ENCODE data around the gene TIGD2.
"Not testable (repeated sequence)": the region's sequence is repeated elsewhere in the genome, so short reads cannot be mapped to it uniquely, and the experiment has no call there.

TIGD2 gene

DNA sequence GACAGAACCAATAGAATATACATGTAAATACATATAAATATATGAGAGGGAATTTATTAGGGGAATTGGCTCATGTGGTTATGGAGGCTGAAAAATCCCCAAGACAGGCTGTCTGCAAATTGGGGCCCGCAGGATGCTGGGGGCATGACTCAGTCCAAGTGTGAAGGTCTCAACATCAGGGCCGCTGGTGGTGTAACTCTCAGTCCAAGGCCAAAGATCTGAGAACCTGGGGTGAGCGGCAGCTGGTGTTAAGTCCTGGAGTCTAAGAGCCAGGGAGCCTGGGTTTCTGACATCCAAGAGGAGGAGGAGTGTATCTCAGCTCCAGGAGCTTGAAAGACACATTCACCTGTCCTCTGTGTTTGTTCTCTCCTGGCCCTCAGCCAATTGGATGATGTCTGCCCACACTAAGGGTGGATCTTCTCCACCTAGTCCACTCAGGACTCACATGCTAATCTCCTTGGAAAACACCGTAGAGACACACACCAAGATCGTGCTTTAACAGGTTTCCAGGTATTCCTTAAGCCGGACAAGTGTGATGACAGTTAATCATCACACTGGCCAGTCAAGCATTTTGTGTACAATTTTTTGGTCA, 28.9 kb downstream of the TIGD2 start:
- Histone ChIP-seq H3K27ac (no peak overlapping the region), H3K4me3 (no peak overlapping the region), H3K27me3 (no peaks in the 10 kb centered on the region), H3K36me3 (no peaks in the 10 kb centered on the region), H3K9me3 (no peaks in the 10 kb centered on the region), H3K4me1 (no peaks in the 10 kb centered on the region)
- DNase-seq = no peak
- intact Hi-C loops (cut with DNase I; ENCODE audit: low total_unique reads) = no loop called here
- no peak for TF ChIP-seq CTCF (IDR thresholded peaks at IDR 0.05)

GRCh38 chr4:89142691-89143669, 31.6 kb downstream of the TIGD2 start:
- intact Hi-C loops (cut with DNase I; ENCODE audit: low total_unique reads) = no loop called here
- Histone ChIP-seq H3K9me3 (no peaks in the 10 kb centered on the region), H3K4me3 (no peak overlapping the region), H3K4me1 (no peaks in the 10 kb centered on the region), H3K27me3 (no peaks in the 10 kb centered on the region), H3K27ac (no peak overlapping the region), H3K36me3 (no peaks in the 10 kb centered on the region)
- no peak for DNase-seq
- TF ChIP-seq CTCF (IDR thresholded peaks at IDR 0.05) = no peak

DNA sequence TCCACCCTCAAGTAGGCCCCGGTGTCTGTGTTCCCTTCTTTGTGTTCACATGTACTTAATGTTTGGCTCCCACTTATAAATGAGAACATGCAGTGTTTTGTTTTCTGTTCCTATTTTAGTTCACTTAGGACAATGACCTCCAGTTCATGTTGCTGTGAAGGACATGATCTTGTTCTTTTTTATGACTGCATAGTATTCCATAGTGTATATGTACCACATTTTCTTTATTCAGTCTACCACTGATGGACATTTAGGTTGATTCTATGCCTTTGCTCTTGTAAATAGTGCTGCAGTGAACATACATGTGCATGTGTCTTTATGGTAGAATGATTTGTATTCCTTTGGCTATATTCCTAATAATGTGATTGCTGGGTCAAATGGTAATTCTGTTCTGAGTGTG, 33.3 kb downstream of the TIGD2 start:
- H3K4me3 ChIP-seq; H3K9me3 ChIP-seq; intact Hi-C loops (cut with DNase I; ENCODE audit: low total_unique reads); H3K4me1 ChIP-seq; H3K27ac ChIP-seq; DNase-seq; H3K27me3 ChIP-seq; H3K36me3 ChIP-seq: not testable (repeated sequence)

GRCh38 chr4:89146196-89146595, 34.9 kb downstream of the TIGD2 start:
- Histone ChIP-seq H3K9me3 (no peaks in the 10 kb centered on the region), H3K36me3 (no peaks in the 10 kb centered on the region), H3K4me1 (no peaks in the 10 kb centered on the region), H3K27me3 (no peaks in the 10 kb centered on the region), H3K4me3 (no peak overlapping the region), H3K27ac (no peak overlapping the region)
- TF ChIP-seq CTCF (IDR thresholded peaks at IDR 0.05) = no peak
- DNase-seq = no peak
- intact Hi-C loops (cut with DNase I; ENCODE audit: low total_unique reads) = no loop called here

- no peaks in the 10 kb centered on the region for H3K27me3 ChIP-seq
- TF ChIP-seq CTCF (IDR thresholded peaks at IDR 0.05) = no peak
- no peaks in the 10 kb centered on the region for H3K9me3 ChIP-seq
- H3K36me3 ChIP-seq = no peaks in the 10 kb centered on the region
- DNase-seq = no peak
- no peaks in the 10 kb centered on the region for H3K4me1 ChIP-seq
- no peak overlapping the region for H3K4me3 ChIP-seq
- intact Hi-C loops (cut with DNase I; ENCODE audit: low total_unique reads) = no loop called here
- no peak overlapping the region for H3K27ac ChIP-seq
These were observed 41.6 kb downstream of the TIGD2 start for GRCh38 chr4:89152972-89153371.

All from tibial artery (tissue), 4 donors.